HFFc6 (cell line): ENCODE measurements around the gene LMX1B. TPM values are rescaled to one million over a fixed set of nuclear protein-coding genes. Genes with fewer than 3 reads are reported as not detected.

Source experiments
- DNase-seq: peaks from one replicate; pipeline ENCODE4 v3.0.0-alpha.2; 2018
- H3K27ac Mint-ChIP-seq: 2 replicates; pipeline ENCODE4 v1.8.0; 2020; ENCODE audit warnings: mild to moderate bottlenecking, mixed read lengths
- H3K27me3 Mint-ChIP-seq: 2 replicates; pipeline ENCODE4 v1.8.0; 2021; ENCODE audit warnings: mild to moderate bottlenecking, moderate library complexity, mixed read lengths; ENCODE audit not compliant: insufficient read depth
- H3K36me3 Mint-ChIP-seq: 2 replicates; pipeline ENCODE4 v1.8.0; 2021; ENCODE audit warnings: low read depth, mixed read lengths
- H3K4me1 Mint-ChIP-seq: 2 replicates; pipeline ENCODE4 v1.8.0; 2020; ENCODE audit warnings: low read depth, mixed read lengths
- H3K4me3 Mint-ChIP-seq: 2 replicates; pipeline ENCODE4 v1.8.0; 2020; ENCODE audit warnings: mild to moderate bottlenecking, moderate library complexity, mixed read lengths
- H3K9me3 Mint-ChIP-seq: 2 replicates; pipeline ENCODE4 v1.8.0; 2020; ENCODE audit warnings: mild to moderate bottlenecking, mixed read lengths
- CTCF ChIP-seq: fragments of 200-600 bp; sonication (generic); IDR thresholded peaks from 2 replicates; pipeline ENCODE4 v1.5.0; 2021; ENCODE audit warnings: antibody characterized with exemption, mild to moderate bottlenecking
- total RNA-seq, 6 experiments: library from RNA; stranded (reverse); fragmentation: NEBNext Ultra II Directional; extraction: Animal tissue kit (Norgen Biotek cat#: 25700); gene quantifications; 2 replicates in 1 of 6; 3 replicates in 5 of 6; pipeline ENCODE4 v1.2.3, GENCODE V29; 2021

The LMX1B gene
- total RNA-seq, 6 experiments from 2014 or later, result not detected

DNA sequence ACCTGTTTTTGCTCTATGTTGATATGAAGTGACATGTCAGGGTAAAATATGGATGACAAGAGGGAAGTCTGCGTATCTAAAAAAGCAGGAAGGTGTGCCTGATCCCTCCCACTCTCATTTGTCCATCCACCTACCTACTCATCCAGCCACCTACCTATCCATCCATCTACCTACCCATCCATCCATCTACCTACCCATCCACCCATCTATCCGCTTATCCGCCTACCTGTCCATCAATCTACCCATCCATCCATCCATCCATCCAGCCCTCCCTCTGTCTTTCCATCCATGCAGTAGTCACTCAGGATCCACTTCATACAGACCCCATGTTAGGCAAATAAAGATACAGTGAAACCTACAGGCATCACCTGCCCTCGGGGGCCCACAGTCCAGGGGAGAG is 32.4 kb downstream of the LMX1B start:
- DNase-seq, result no peak
- Mint-ChIP-seq H3K36me3 (no peaks in the 10 kb centered on the region), H3K27me3 (peaks cover 69% of the 10 kb centered on the region), H3K4me1 (no peaks in the 10 kb centered on the region), H3K4me3 (no peak overlapping the region), H3K9me3 (no peaks in the 10 kb centered on the region), H3K27ac (no peak overlapping the region)
- no peak for TF ChIP-seq CTCF

DNA sequence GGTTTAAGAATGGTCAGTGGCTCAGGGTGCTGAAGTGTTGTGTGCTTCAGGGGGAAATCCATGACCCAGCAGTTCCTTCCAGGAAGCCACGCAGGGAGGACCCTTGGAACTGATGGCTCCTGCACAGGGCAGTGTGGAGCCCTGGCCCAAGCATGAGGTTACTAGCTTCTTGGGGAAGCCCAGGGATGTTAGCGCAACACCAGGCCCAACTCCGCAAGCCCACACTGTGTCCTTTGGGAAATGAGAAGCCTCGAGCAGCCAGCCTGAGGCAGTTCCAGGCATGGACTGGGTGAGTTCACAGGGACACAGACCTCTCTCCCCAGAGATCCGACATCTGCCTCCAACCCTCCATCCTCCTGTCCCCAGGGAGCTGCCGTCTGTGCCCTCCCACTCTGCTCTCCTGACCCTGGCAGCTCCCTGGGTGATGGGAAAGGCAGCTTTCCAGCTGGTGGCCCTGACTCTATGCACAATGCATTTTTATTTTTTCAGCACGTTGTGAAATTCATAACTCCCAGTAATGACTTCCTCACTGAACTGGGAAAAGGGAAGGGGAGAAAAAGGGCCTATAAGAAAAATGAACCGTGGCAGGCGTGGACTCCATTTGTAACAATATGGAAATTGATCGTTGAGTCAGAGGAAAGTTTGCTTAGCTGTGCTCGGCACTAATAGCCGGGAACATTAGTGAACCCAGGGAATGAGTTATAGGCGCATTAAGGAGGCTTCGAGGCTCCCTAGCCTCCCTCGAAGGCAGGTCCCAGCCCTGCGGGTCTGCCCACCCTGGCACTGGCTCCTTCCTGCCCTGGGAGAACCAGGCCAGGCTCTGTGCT is 34.1 kb downstream of the LMX1B start:
- Mint-ChIP-seq H3K9me3 (no peaks in the 10 kb centered on the region), H3K27me3 (peaks cover 61% of the 10 kb centered on the region), H3K4me1 (no peaks in the 10 kb centered on the region), H3K27ac (no peak overlapping the region), H3K4me3 (no peak overlapping the region), H3K36me3 (no peaks in the 10 kb centered on the region)
- DNase-seq, result no peak
- no peak for TF ChIP-seq CTCF

DNA sequence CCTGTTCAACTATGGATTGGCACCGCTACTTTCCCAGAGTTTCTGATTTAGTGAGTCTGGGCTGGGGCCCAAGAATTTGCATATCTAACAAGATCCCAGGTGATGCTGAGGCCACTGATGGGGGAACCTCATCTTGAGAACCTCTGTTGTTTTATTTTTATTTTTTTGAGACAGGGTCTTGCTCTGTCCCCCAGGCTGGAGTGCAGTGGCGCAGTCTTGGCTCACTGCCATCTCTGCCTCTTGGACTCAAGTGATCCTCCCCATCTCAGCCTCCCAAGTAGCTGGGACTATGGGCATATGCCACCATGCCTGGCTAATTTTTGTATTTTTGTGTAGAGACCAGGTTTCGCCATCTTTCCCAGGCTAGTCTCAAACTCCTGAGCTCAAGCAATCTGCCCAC is 35.7 kb downstream of the LMX1B start:
- no peak for DNase-seq
- no peaks in the 10 kb centered on the region for H3K36me3 Mint-ChIP-seq
- H3K27ac Mint-ChIP-seq, result no peak overlapping the region
- peaks cover 60% of the 10 kb centered on the region for H3K27me3 Mint-ChIP-seq
- no peak overlapping the region for H3K4me3 Mint-ChIP-seq
- H3K9me3 Mint-ChIP-seq, result no peaks in the 10 kb centered on the region
- no peak for TF ChIP-seq CTCF
- H3K4me1 Mint-ChIP-seq, result no peaks in the 10 kb centered on the region

DNA sequence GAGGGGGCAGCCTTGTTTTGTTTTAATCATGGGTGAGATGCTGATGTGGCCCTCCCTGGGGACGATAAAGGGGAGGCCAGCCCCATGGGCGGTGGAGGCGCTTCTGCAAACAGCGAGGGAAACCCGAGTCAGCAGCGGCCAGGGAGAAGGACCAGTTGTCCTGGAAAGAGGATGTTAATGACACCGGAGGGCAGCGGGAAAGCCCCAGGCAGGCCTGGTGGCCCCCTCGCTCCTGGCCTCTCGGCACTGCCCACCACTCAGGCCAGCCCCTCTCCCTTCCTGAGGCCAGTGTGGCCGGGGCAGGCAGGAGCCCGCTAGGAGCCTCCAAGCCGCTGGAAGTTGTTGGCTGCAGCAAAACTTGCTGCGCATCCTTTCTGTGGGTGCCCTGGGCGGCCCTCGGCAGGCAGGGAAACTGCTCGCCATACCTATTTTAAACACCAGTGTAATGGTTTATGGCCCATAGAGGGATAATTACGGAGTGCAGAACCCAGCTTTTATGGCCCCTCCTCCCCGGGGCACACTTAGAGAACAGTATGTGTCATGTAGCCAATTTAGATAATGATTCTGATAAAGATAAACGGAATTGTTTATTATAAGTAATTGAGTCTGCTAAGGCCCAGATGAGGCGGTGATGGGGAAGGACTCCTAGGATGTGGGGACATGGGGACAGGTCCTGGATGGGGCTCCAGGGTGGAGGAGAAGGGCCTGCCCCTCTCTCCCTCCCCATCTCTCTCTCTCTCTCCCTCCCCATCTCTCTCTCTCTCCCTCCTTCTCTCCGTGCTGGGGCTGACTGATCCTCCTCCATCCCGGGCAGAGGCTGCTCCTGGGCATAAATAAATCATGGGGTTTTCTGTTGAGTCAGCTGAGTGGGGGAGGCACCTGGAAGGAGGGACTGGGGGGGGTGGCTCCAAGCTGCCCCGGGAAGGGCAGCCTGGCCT is 36.9 kb downstream of the LMX1B start:
- TF ChIP-seq CTCF, result no peak
- Mint-ChIP-seq H3K9me3 (no peaks in the 10 kb centered on the region), H3K4me3 (no peak overlapping the region), H3K36me3 (no peaks in the 10 kb centered on the region), H3K27ac (no peak overlapping the region), H3K4me1 (no peaks in the 10 kb centered on the region), H3K27me3 (peaks cover 53% of the 10 kb centered on the region)
- DNase-seq, result no peak

GRCh38 chr9:126652140-126652582 is 38.4 kb downstream of the LMX1B start:
- H3K4me3 Mint-ChIP-seq, result no peak overlapping the region
- peaks cover 55% of the 10 kb centered on the region for H3K27me3 Mint-ChIP-seq
- no peak overlapping the region for H3K27ac Mint-ChIP-seq
- DNase-seq, result no peak
- no peaks in the 10 kb centered on the region for H3K36me3 Mint-ChIP-seq
- no peaks in the 10 kb centered on the region for H3K9me3 Mint-ChIP-seq
- no peak for TF ChIP-seq CTCF
- no peaks in the 10 kb centered on the region for H3K4me1 Mint-ChIP-seq
